GM23338 (cell line): Measurements from ENCODE around the gene OR51S1. TPM values are rescaled to one million over a fixed set of nuclear protein-coding genes. Genes with fewer than 3 reads are reported as not detected.

Experiments used
- ATAC-seq: fragments of 200-7000 bp; cut with Tn5 transposase; 3 replicates; pipeline ENCODE4 v1.9.1; 2020
- DNase-seq: peaks from one replicate; pipeline ENCODE4 v3.0.0-alpha.2; 2015; ENCODE audit warnings: low spot score
- H2AFZ ChIP-seq: fragments of 200-600 bp; sonication (generic); 2 replicates; pipeline ENCODE4 v1.8.0; 2016; ENCODE audit warnings: antibody characterized with exemption, mild to moderate bottlenecking, moderate library complexity
- H3F3A ChIP-seq: fragments of 200-600 bp; sonication (generic); replicated peaks from 2 replicates; pipeline ENCODE4 v1.8.0; 2017; ENCODE audit warnings: antibody characterized with exemption, mixed run types, low read depth
- H3K27ac ChIP-seq: fragments of 200-600 bp; sonication (generic); 2 replicates; pipeline ENCODE4 v1.6.1; 2016; ENCODE audit warnings: low read depth
- H3K27me3 ChIP-seq: fragments of 200-600 bp; sonication (generic); 2 replicates; pipeline ENCODE4 v1.8.0; 2016; ENCODE audit warnings: mild to moderate bottlenecking, mixed run types, moderate library complexity; ENCODE audit not compliant: insufficient read depth
- H3K36me3 ChIP-seq: fragments of 200-600 bp; sonication (generic); 2 replicates; pipeline ENCODE4 v1.8.0; 2016; ENCODE audit warnings: mild to moderate bottlenecking; ENCODE audit not compliant: insufficient read depth
- H3K4me1 ChIP-seq: fragments of 200-600 bp; sonication (generic); 2 replicates; pipeline ENCODE4 v1.8.0; 2016; ENCODE audit warnings: mild to moderate bottlenecking, moderate library complexity; ENCODE audit not compliant: insufficient read depth
- H3K4me2 ChIP-seq: fragments of 200-600 bp; sonication (generic); 2 replicates; pipeline ENCODE4 v1.7.1; 2017; ENCODE audit warnings: mixed run types
- H3K4me3 ChIP-seq: fragments of 200-600 bp; sonication (generic); 2 replicates; pipeline ENCODE4 v1.6.1; 2016; ENCODE audit warnings: mixed run types
- H3K79me2 ChIP-seq: fragments of 200-600 bp; sonication (generic); replicated peaks from 2 replicates; pipeline ENCODE4 v1.8.0; 2017; ENCODE audit warnings: mild to moderate bottlenecking; ENCODE audit not compliant: insufficient read depth
- H3K9me2 ChIP-seq: fragments of 200-600 bp; sonication (generic); 2 replicates; pipeline ENCODE4 v1.8.0; 2017; ENCODE audit not compliant: insufficient read depth
- H4K20me1 ChIP-seq: fragments of 200-600 bp; sonication (generic); replicated peaks from 2 replicates; pipeline ENCODE4 v1.8.0; 2017; ENCODE audit warnings: mild to moderate bottlenecking; ENCODE audit not compliant: insufficient read depth
- H3K27ac Mint-ChIP-seq: 2 replicates; pipeline ENCODE4 v1.8.0; 2020; ENCODE audit warnings: inconsistent platforms, mild to moderate bottlenecking, moderate library complexity, mixed read lengths
- H3K27me3 Mint-ChIP-seq: 3 replicates; pipeline ENCODE4 v1.8.0; 2022; ENCODE audit warnings: low read depth, mild to moderate bottlenecking, moderate library complexity, mixed read lengths, inconsistent platforms; ENCODE audit not compliant: insufficient read depth, poor library complexity
- H3K36me3 Mint-ChIP-seq: 3 replicates; pipeline ENCODE4 v1.8.0; 2021; ENCODE audit warnings: low read depth, mild to moderate bottlenecking, inconsistent platforms, moderate library complexity, mixed read lengths
- H3K4me1 Mint-ChIP-seq: 3 replicates; pipeline ENCODE4 v1.8.0; 2020; ENCODE audit warnings: mild to moderate bottlenecking, inconsistent platforms, mixed read lengths
- H3K4me3 Mint-ChIP-seq: 3 replicates; pipeline ENCODE4 v1.8.0; 2021; ENCODE audit warnings: moderate library complexity, mild to moderate bottlenecking, inconsistent platforms, mixed read lengths
- H3K9me3 Mint-ChIP-seq: 3 replicates; pipeline ENCODE4 v1.8.0; 2020; ENCODE audit warnings: moderate library complexity, mild to moderate bottlenecking, inconsistent platforms, mixed read lengths
- CREB1 ChIP-seq: fragments of 250-450 bp; sonication (Bioruptor Pico); IDR thresholded peaks from 2 replicates; pipeline ENCODE4 v1.5.0; 2020; ENCODE audit warnings: low read depth, mild to moderate bottlenecking, moderate library complexity
- polyA plus RNA-seq: library from polyadenylated mRNA; unstranded; fragments of >200 nt; fragmentation: Nextera tagmentation; extraction: Ambion mirVana; gene quantifications from 2 replicates; pipeline ENCODE4 v1.2.1, GENCODE V29; 2016
- total RNA-seq: library from RNA; depleted of rRNA; stranded (reverse); fragments of >200 nt; shearing (Covaris generic); gene quantifications from 2 replicates; pipeline ENCODE4 v1.2.3, GENCODE V29; 2014
- TF ChIP-seq, protein P1 (sequence below): IDR thresholded peaks from 2 replicates; pipeline ENCODE4 v1.6.1; 2016; ENCODE audit warnings: antibody characterized with exemption
- TF ChIP-seq, protein P2 (sequence below): IDR thresholded peaks from one replicate; pipeline ENCODE4 v1.6.1; 2018; ENCODE audit warnings: antibody characterized with exemption; ENCODE audit not compliant: unreplicated experiment
- TF ChIP-seq, protein P3 (sequence below), 2 experiments: fragments of 200-600 bp in 1 of 2; sonication (generic) in 1 of 2; conservative IDR thresholded peaks; 2 replicates each; pipeline versions ENCODE4 v1.5.1 to v1.6.1; 2016 to 2017; ENCODE audit warnings: antibody characterized with exemption in 2 of 2, low read depth in 2 of 2, mild to moderate bottlenecking in 2 of 2, moderate library complexity in 1 of 2
- TF ChIP-seq, protein P4 (sequence below): fragments of 250-450 bp; sonication (Bioruptor Pico); IDR thresholded peaks from 2 replicates; pipeline ENCODE4 v1.5.0; 2020; ENCODE audit warnings: mild to moderate bottlenecking, moderate library complexity

OR51S1 gene
- total and polyA plus RNA-seq, 2 experiments from 2014 or later: not detected

DNA sequence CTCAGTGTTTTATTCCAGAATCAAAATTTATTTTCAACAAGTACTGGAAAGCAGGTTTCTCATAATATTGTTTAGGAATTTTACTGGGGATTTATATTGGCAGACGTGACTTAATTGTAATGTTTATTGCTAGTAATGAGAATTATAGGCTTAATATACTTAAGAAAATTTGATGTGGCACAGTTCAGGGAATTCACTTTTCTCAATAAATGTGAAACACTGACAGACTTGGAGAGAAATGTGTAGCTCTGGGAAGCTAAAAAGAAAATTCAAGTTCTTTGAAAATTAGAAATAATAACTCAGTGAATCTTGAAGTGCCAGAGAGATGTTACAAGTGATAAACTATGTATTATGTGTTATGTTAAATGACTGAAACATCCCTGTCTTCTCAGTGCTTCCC, 28.0 kb downstream of the OR51S1 start, which contains the start of gene OR51F2:
Gene OR51F2, plus strand, starts transcription at position 301 of the 400 bp plus-strand sequence. CDS start 101 bp downstream, outside the sequence.
- Histone ChIP-seq H3K27ac (no peak within 1 kb of the TSS), H3K4me3 (no peak within 1 kb of the TSS), H3F3A (no peaks in the 10 kb centered on the region), H3K27me3 (no peaks in the 10 kb centered on the region), H3K36me3 (no peaks in the 10 kb centered on the region), H2AFZ (no peak within 1 kb of the TSS), H3K79me2 (no peaks in the 10 kb centered on the region), H4K20me1 (no peaks in the 10 kb centered on the region), H3K4me1 (no peaks in the 10 kb centered on the region), H3K4me2 (no peak within 1 kb of the TSS), H3K9me2 (0 out of 2 replicates have a peak, but pooled peaks cover 11% of the 10 kb centered on the region)
- H3K27ac Mint-ChIP-seq: no peak within 1 kb of the TSS
- H3K4me3 Mint-ChIP-seq: no peak within 1 kb of the TSS
- TF ChIP-seq CREB1 (CRISPR knock-in tag): no peak
- TF ChIP-seq, protein P1, sequence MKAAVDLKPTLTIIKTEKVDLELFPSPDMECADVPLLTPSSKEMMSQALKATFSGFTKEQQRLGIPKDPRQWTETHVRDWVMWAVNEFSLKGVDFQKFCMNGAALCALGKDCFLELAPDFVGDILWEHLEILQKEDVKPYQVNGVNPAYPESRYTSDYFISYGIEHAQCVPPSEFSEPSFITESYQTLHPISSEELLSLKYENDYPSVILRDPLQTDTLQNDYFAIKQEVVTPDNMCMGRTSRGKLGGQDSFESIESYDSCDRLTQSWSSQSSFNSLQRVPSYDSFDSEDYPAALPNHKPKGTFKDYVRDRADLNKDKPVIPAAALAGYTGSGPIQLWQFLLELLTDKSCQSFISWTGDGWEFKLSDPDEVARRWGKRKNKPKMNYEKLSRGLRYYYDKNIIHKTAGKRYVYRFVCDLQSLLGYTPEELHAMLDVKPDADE: no peak
- TF ChIP-seq, protein P2, sequence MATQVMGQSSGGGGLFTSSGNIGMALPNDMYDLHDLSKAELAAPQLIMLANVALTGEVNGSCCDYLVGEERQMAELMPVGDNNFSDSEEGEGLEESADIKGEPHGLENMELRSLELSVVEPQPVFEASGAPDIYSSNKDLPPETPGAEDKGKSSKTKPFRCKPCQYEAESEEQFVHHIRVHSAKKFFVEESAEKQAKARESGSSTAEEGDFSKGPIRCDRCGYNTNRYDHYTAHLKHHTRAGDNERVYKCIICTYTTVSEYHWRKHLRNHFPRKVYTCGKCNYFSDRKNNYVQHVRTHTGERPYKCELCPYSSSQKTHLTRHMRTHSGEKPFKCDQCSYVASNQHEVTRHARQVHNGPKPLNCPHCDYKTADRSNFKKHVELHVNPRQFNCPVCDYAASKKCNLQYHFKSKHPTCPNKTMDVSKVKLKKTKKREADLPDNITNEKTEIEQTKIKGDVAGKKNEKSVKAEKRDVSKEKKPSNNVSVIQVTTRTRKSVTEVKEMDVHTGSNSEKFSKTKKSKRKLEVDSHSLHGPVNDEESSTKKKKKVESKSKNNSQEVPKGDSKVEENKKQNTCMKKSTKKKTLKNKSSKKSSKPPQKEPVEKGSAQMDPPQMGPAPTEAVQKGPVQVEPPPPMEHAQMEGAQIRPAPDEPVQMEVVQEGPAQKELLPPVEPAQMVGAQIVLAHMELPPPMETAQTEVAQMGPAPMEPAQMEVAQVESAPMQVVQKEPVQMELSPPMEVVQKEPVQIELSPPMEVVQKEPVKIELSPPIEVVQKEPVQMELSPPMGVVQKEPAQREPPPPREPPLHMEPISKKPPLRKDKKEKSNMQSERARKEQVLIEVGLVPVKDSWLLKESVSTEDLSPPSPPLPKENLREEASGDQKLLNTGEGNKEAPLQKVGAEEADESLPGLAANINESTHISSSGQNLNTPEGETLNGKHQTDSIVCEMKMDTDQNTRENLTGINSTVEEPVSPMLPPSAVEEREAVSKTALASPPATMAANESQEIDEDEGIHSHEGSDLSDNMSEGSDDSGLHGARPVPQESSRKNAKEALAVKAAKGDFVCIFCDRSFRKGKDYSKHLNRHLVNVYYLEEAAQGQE: no peak
- TF ChIP-seq, protein P3, sequence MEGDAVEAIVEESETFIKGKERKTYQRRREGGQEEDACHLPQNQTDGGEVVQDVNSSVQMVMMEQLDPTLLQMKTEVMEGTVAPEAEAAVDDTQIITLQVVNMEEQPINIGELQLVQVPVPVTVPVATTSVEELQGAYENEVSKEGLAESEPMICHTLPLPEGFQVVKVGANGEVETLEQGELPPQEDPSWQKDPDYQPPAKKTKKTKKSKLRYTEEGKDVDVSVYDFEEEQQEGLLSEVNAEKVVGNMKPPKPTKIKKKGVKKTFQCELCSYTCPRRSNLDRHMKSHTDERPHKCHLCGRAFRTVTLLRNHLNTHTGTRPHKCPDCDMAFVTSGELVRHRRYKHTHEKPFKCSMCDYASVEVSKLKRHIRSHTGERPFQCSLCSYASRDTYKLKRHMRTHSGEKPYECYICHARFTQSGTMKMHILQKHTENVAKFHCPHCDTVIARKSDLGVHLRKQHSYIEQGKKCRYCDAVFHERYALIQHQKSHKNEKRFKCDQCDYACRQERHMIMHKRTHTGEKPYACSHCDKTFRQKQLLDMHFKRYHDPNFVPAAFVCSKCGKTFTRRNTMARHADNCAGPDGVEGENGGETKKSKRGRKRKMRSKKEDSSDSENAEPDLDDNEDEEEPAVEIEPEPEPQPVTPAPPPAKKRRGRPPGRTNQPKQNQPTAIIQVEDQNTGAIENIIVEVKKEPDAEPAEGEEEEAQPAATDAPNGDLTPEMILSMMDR (conservative IDR thresholded peaks at IDR 0.05; ENCODE audit: low read depth in 2 of 2): no peak
- no peaks in the 10 kb centered on the region for H3K27me3 Mint-ChIP-seq
- H3K36me3 Mint-ChIP-seq: no peaks in the 10 kb centered on the region
- no peaks in the 10 kb centered on the region; the same call in 2 of the 3 replicates for H3K4me1 Mint-ChIP-seq
- DNase-seq (no peak), ATAC-seq (no peak)
- H3K9me3 Mint-ChIP-seq: no peaks in the 10 kb centered on the region

DNA sequence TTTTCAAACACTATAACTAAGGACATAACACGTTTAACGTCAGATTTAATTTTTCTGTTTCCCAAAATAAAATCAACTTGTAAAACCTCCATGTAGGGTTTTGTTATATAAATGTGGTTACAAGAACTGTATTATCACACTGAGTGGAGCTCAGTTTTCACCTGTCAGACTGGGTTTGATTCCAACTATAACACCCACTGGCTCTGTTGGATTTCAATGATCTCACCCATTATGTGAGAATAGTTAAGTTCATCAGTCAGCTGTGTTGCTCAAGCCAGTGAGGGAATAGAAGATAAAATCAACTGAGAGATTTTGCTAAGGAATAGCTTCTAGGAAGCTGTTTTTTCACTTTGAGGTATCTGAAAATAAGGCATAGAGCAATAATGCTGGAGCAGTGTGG, 39.8 kb downstream of the OR51S1 start:
- no peak overlapping the region for H3K27ac ChIP-seq
- H3K4me2 ChIP-seq: no peak overlapping the region
- H3K36me3 Mint-ChIP-seq: no peaks in the 10 kb centered on the region
- ATAC-seq: no peak
- H3K79me2 ChIP-seq: no peaks in the 10 kb centered on the region
- no peak overlapping the region for H2AFZ ChIP-seq
- H3K27me3 ChIP-seq: no peaks in the 10 kb centered on the region
- TF ChIP-seq, protein P4, sequence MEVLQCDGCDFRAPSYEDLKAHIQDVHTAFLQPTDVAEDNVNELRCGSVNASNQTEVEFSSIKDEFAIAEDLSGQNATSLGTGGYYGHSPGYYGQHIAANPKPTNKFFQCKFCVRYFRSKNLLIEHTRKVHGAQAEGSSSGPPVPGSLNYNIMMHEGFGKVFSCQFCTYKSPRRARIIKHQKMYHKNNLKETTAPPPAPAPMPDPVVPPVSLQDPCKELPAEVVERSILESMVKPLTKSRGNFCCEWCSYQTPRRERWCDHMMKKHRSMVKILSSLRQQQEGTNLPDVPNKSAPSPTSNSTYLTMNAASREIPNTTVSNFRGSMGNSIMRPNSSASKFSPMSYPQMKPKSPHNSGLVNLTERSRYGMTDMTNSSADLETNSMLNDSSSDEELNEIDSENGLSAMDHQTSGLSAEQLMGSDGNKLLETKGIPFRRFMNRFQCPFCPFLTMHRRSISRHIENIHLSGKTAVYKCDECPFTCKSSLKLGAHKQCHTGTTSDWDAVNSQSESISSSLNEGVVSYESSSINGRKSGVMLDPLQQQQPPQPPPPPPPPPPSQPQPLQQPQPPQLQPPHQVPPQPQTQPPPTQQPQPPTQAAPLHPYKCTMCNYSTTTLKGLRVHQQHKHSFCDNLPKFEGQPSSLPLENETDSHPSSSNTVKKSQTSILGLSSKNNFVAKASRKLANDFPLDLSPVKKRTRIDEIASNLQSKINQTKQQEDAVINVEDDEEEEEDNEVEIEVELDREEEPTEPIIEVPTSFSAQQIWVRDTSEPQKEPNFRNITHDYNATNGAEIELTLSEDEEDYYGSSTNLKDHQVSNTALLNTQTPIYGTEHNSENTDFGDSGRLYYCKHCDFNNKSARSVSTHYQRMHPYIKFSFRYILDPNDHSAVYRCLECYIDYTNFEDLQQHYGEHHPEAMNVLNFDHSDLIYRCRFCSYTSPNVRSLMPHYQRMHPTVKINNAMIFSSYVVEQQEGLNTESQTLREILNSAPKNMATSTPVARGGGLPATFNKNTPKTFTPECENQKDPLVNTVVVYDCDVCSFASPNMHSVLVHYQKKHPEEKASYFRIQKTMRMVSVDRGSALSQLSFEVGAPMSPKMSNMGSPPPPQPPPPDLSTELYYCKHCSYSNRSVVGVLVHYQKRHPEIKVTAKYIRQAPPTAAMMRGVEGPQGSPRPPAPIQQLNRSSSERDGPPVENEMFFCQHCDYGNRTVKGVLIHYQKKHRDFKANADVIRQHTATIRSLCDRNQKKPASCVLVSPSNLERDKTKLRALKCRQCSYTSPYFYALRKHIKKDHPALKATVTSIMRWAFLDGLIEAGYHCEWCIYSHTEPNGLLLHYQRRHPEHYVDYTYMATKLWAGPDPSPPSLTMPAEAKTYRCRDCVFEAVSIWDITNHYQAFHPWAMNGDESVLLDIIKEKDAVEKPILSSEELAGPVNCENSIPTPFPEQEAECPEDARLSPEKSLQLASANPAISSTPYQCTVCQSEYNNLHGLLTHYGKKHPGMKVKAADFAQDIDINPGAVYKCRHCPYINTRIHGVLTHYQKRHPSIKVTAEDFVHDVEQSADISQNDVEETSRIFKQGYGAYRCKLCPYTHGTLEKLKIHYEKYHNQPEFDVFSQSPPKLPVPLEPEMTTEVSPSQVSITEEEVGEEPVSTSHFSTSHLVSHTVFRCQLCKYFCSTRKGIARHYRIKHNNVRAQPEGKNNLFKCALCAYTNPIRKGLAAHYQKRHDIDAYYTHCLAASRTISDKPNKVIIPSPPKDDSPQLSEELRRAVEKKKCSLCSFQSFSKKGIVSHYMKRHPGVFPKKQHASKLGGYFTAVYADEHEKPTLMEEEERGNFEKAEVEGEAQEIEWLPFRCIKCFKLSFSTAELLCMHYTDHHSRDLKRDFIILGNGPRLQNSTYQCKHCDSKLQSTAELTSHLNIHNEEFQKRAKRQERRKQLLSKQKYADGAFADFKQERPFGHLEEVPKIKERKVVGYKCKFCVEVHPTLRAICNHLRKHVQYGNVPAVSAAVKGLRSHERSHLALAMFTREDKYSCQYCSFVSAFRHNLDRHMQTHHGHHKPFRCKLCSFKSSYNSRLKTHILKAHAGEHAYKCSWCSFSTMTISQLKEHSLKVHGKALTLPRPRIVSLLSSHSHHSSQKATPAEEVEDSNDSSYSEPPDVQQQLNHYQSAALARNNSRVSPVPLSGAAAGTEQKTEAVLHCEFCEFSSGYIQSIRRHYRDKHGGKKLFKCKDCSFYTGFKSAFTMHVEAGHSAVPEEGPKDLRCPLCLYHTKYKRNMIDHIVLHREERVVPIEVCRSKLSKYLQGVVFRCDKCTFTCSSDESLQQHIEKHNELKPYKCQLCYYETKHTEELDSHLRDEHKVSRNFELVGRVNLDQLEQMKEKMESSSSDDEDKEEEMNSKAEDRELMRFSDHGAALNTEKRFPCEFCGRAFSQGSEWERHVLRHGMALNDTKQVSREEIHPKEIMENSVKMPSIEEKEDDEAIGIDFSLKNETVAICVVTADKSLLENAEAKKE (CRISPR knock-in tag): no peak
- TF ChIP-seq CREB1 (CRISPR knock-in tag): no peak
- peaks cover 4% of the 10 kb centered on the region; the same call in 2 of the 3 replicates for H3K4me1 Mint-ChIP-seq
- H3K9me3 Mint-ChIP-seq: no peaks in the 10 kb centered on the region
- no peak overlapping the region for H3K4me3 ChIP-seq
- no peak overlapping the region for H3K27ac Mint-ChIP-seq
- H3K27me3 Mint-ChIP-seq: no peaks in the 10 kb centered on the region
- no peaks in the 10 kb centered on the region for H4K20me1 ChIP-seq
- H3K9me2 ChIP-seq: no peaks in the 10 kb centered on the region
- no peak for DNase-seq
- H3K4me3 Mint-ChIP-seq: no peak overlapping the region
- no peaks in the 10 kb centered on the region for H3F3A ChIP-seq
- H3K36me3 ChIP-seq: no peaks in the 10 kb centered on the region
- H3K4me1 ChIP-seq: no peaks in the 10 kb centered on the region
